Activated CD4-positive, alpha-beta memory T cell treated with anti-CD3 and anti-CD28 coated beads for 36 hours (primary cell): Measurements from ENCODE around the gene EBLN2. TPM values are rescaled to one million over a fixed set of nuclear protein-coding genes. Genes with fewer than 3 reads are reported as not detected.
"Not testable (repeated sequence)": the region's sequence is repeated elsewhere in the genome, so short reads cannot be mapped to it uniquely, and the experiment has no call there.

Experiments
- CTCF ChIA-PET: fragments of 350-600 bp; sonication (Branson Sonifier 250); formaldehyde crosslinking; loops from one replicate; lab custom pipeline; 2021; ENCODE audit warnings: antibody characterized with exemption, inconsistent platforms; lab: Charles Lee
- POLR2A ChIA-PET: fragments of 350-600 bp; sonication (Branson Sonifier 250); formaldehyde crosslinking; loops from one replicate; lab custom pipeline; 2021; ENCODE audit warnings: antibody characterized with exemption; lab: Charles Lee
- DNase-seq: peaks from one replicate; pipeline ENCODE4 v3.0.0-alpha.2; 2020
- H3K27ac Mint-ChIP-seq: one replicate; pipeline ENCODE4 v1.8.0; 2021; ENCODE audit warnings: mixed read lengths
- H3K27me3 Mint-ChIP-seq: one replicate; pipeline ENCODE4 v1.8.0; 2021; ENCODE audit warnings: mixed read lengths
- H3K36me3 Mint-ChIP-seq: one replicate; pipeline ENCODE4 v1.8.0; 2021; ENCODE audit warnings: mixed read lengths
- H3K4me1 Mint-ChIP-seq: one replicate; pipeline ENCODE4 v1.8.0; 2021; ENCODE audit warnings: low read depth, mixed read lengths
- H3K4me3 Mint-ChIP-seq: one replicate; pipeline ENCODE4 v1.8.0; 2021; ENCODE audit warnings: mild to moderate bottlenecking, mixed read lengths
- H3K9me3 Mint-ChIP-seq: one replicate; pipeline ENCODE4 v1.8.0; 2021; ENCODE audit warnings: mixed read lengths
- intact Hi-C: fragments of 100-400 bp; cut with micrococcal nuclease; formaldehyde crosslinking; loops from one replicate; pipeline ENCODE4 v1.15.1; 2023
- total RNA-seq, 2 experiments: library from RNA; stranded (reverse); gene quantifications; one replicate each; pipeline ENCODE4 v1.2.3, GENCODE V29; 2021

The EBLN2 gene
- total RNA-seq, 2 experiments from 2014 or later: 5.5 to 6.0 TPM

- H3K4me1 Mint-ChIP-seq, H3K27ac Mint-ChIP-seq, H3K9me3 Mint-ChIP-seq, intact Hi-C loops, H3K27me3 Mint-ChIP-seq, H3K4me3 Mint-ChIP-seq, DNase-seq, POLR2A ChIA-PET: not testable (repeated sequence)
- CTCF ChIA-PET: interaction anchor here (1.7 kb wide), 1 partner anchor 10 kb away, joined by 7 read pairs; no protein-coding TSS in a partner anchor
- peaks cover 37% of the 10 kb centered on the region for H3K36me3 Mint-ChIP-seq
Observed at GRCh38 chr3:73066243-73066642, 4.8 kb downstream of the EBLN2 start.

- Mint-ChIP-seq H3K9me3 (no peaks in the 10 kb centered on the region), H3K27me3 (no peaks in the 10 kb centered on the region), H3K4me1 (peaks cover 28% of the 10 kb centered on the region), H3K36me3 (peaks cover 23% of the 10 kb centered on the region), H3K4me3 (no peak overlapping the region), H3K27ac (no peak overlapping the region)
- no peak for DNase-seq
- ChIA-PET CTCF (no interaction called here), POLR2A (no interaction called here)
- intact Hi-C loops: no loop called here
Observed at GRCh38 chr3:73068419-73068818, 7.0 kb downstream of the EBLN2 start.

DNA sequence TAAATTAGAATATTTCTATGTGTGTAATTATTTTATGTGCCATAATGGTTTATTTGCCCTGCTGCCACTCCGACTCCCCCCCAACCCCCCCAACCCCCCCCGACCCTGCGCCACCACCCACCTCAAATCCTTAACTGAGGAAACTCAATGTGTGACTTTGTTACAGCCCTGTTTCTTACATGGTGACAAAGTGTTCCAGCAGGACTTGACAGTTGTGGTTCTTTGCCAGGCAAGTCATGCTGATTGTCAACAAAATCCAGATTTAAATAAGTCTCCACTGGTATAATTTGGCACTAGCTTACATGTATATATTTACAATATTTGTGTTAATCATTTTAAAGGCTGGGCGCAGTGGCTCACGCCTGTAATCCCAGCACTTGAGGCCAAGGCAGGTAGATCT lies 7.7 kb downstream of the EBLN2 start:
- ChIA-PET POLR2A (no interaction called here), CTCF (no interaction called here)
- Mint-ChIP-seq H3K36me3 (peaks cover 22% of the 10 kb centered on the region), H3K9me3 (no peaks in the 10 kb centered on the region), H3K4me1 (peaks cover 28% of the 10 kb centered on the region), H3K27me3 (no peaks in the 10 kb centered on the region), H3K27ac (no peak overlapping the region), H3K4me3 (no peak overlapping the region)
- intact Hi-C loops: no loop called here
- no peak for DNase-seq

DNA sequence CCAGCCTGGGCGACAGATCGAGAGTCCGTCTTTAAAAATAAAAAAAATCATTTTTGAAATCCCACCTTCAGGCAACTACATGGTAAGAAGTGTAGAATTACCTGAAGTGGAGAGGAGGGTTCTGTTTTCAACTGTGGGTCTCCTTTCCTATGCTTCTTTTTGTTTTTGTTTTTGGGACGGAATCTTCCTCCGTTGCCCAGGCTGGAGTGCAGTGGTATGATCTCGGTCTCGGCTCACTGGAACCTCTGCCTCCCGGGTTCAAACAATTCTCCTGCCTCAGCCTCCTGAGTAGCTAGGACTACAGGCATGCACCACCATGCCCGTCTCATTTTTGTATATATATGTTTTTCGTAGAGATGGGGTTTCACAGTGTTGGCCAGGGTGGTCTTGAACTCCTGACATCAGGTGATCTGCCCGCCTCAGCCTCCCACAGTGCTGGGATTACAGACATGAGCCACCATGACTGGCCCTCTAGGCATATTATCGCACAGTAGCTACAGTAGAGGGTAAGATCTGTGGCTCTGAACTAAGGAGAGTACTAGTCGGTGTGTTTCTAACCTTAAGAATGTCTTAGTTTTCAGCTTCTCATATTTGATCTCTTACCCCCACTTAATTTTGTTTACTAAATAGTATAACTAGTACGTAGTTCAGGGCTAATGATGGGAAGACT lies 8.5 kb downstream of the EBLN2 start:
- no peaks in the 10 kb centered on the region for H3K9me3 Mint-ChIP-seq
- no peak overlapping the region for H3K27ac Mint-ChIP-seq
- ChIA-PET CTCF (no interaction called here), POLR2A (no interaction called here)
- no peak for DNase-seq
- H3K36me3 Mint-ChIP-seq: peaks cover 15% of the 10 kb centered on the region
- H3K27me3 Mint-ChIP-seq: no peaks in the 10 kb centered on the region
- peaks cover 28% of the 10 kb centered on the region for H3K4me1 Mint-ChIP-seq
- no peak overlapping the region for H3K4me3 Mint-ChIP-seq
- intact Hi-C loops: no loop called here

- no peaks in the 10 kb centered on the region for H3K27me3 Mint-ChIP-seq
- CTCF ChIA-PET: no interaction called here
- H3K9me3 Mint-ChIP-seq: no peaks in the 10 kb centered on the region
- intact Hi-C loops: no loop called here
- DNase-seq: no peak
- H3K27ac Mint-ChIP-seq: no peak overlapping the region
- POLR2A ChIA-PET: interaction anchor here (0.8 kb wide), 1 partner anchor 74 kb away, joined by 3 read pairs; no protein-coding TSS in a partner anchor
- peaks cover 28% of the 10 kb centered on the region for H3K4me1 Mint-ChIP-seq
- H3K36me3 Mint-ChIP-seq: peaks cover 7% of the 10 kb centered on the region
- H3K4me3 Mint-ChIP-seq: no peak overlapping the region
Observed at GRCh38 chr3:73070675-73071575, 9.5 kb downstream of the EBLN2 start.

DNA sequence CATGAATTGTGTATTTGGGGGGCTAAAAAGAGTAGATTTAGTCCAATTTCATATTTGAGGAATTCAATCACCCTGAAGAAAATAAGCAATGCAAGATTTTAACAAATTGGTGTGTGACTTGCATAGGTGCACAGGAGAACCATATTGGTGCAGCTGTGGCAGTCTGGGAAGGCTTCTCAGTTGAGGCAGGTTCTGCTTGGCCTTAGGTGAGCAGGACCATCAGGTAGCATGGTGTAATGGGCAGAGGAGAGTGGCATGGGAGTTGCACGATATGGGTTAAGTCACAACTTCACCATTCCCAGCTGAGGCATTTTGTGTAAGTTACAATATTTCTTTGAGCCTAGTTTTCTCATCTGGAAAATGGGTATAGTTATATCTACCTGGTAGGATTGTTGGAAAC lies 10.5 kb downstream of the EBLN2 start:
- peaks cover 28% of the 10 kb centered on the region for H3K4me1 Mint-ChIP-seq
- ChIA-PET CTCF (interaction anchor here (2.0 kb wide), 1 partner anchor 221 kb away, joined by 6 read pairs; no protein-coding TSS in a partner anchor), POLR2A (no interaction called here)
- intact Hi-C loops: no loop called here
- DNase-seq: no peak
- no peaks in the 10 kb centered on the region for H3K9me3 Mint-ChIP-seq
- H3K36me3 Mint-ChIP-seq: peaks cover 3% of the 10 kb centered on the region
- no peak overlapping the region for H3K4me3 Mint-ChIP-seq
- H3K27ac Mint-ChIP-seq: no peak overlapping the region
- no peaks in the 10 kb centered on the region for H3K27me3 Mint-ChIP-seq

GRCh38 chr3:73072634-73073033 lies 11.2 kb downstream of the EBLN2 start:
- CTCF ChIA-PET: interaction anchor here (1.0 to 2.0 kb wide), 3 partner anchors 16 to 222 kb away, joined by 3 to 6 read pairs (median 4); no protein-coding TSS in a partner anchor

DNA sequence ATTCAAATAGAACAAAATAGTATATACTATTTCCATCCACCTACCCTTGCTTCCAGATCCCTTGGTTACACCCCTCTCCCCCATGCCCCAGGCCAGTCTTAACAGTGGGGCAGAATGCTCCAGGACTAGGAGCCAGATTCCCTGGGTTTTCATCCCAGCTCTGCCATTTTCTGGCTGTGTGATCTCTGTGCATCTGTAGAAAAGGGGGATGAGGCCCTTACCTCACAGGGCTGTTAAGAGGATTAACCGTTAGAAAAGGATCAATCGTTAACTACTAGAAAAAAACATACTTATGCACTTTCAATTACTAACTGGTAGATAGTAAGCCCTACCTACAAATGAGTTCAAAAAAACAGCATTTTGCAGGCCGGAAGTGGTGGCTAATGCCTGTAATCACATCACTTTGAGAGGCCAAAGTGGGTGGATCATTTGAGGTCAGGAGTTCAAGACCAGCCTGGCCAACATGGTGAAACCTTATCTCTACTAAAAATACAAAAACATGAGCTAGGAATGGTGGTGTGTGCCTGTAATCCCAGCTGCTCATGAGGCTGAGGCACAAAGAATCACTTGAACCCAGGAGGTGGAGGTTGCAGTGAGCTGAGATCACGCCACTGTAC lies 11.7 kb downstream of the EBLN2 start:
- CTCF ChIA-PET: interaction anchor here (1.0 to 2.0 kb wide), 3 partner anchors 16 to 222 kb away, joined by 3 to 6 read pairs (median 4); no protein-coding TSS in a partner anchor
- Mint-ChIP-seq H3K27ac (no peak overlapping the region), H3K27me3 (no peaks in the 10 kb centered on the region), H3K9me3 (no peaks in the 10 kb centered on the region), H3K36me3 (no peaks in the 10 kb centered on the region), H3K4me3 (no peak overlapping the region), H3K4me1 (peaks cover 28% of the 10 kb centered on the region)
- no peak for DNase-seq
- POLR2A ChIA-PET: no interaction called here
- intact Hi-C loops: no loop called here

More at GRCh38 chr3:73072634-73073033, 11.2 kb downstream of the EBLN2 start:
- POLR2A ChIA-PET: no interaction called here
- H3K27ac Mint-ChIP-seq: no peak overlapping the region
- H3K4me1 Mint-ChIP-seq: peaks cover 28% of the 10 kb centered on the region
- H3K36me3 Mint-ChIP-seq: peaks cover 3% of the 10 kb centered on the region
- no peaks in the 10 kb centered on the region for H3K27me3 Mint-ChIP-seq
- no peak overlapping the region for H3K4me3 Mint-ChIP-seq
- H3K9me3 Mint-ChIP-seq: no peaks in the 10 kb centered on the region
- no peak for DNase-seq
- intact Hi-C loops: no loop called here

- POLR2A ChIA-PET: no interaction called here
- Mint-ChIP-seq H3K36me3 (no peaks in the 10 kb centered on the region), H3K4me1 (peaks cover 28% of the 10 kb centered on the region), H3K27ac (no peak overlapping the region), H3K27me3 (no peaks in the 10 kb centered on the region), H3K4me3 (no peak overlapping the region), H3K9me3 (no peaks in the 10 kb centered on the region)
- intact Hi-C loops: no loop called here
- CTCF ChIA-PET: interaction anchor here (0.7 kb wide), 1 partner anchor 12 kb away, joined by 3 read pairs; no protein-coding TSS in a partner anchor
- no peak for DNase-seq
Observed at GRCh38 chr3:73074781-73075180, 13.3 kb downstream of the EBLN2 start.

DNA sequence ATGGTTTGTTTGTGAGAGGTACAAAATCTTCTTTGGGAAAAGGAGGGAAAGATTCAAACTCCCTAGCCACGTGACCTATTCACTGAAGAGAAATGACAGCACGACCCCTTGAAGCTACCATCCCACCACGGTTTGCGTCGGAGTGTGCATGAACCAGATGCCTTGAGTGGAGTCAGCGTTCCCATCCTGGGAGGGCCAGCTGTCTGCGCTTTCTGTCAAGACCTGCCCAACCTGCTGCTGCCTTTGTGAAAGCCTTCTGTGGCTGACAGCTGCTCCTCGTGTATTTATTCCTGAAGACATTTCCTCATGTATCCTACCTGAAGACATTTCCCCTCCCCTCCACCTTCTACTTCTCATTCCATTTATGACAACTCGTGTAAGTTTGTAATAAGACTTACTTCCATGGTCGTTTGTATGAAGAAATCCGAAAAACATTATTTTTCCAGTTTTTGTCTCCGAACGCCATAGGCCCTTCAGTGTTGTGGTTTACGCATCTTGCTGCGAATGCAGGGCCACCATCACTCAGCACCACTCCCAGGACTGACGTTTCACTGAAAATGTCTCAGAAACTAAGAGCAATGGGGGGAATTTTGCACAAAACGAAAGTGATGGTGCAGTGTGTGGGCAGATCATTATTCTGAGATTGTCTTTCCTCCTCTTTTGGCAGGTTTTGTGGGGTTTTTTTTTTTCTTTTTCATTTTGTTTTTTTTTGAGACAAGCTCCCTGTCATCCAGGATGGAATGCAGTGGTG lies 18.9 kb downstream of the EBLN2 start:
- peak; percentile 67 for DNase-seq
- ChIA-PET POLR2A (no interaction called here), CTCF (interaction anchor here (0.7 to 1.2 kb wide), 3 partner anchors 24 to 1205 kb away, joined by 3 read pairs; no protein-coding TSS in a partner anchor)
- Mint-ChIP-seq H3K4me3 (peak overlapping the region; percentile 18), H3K4me1 (peaks cover 11% of the 10 kb centered on the region), H3K27ac (no peak overlapping the region), H3K9me3 (no peaks in the 10 kb centered on the region), H3K27me3 (no peaks in the 10 kb centered on the region), H3K36me3 (no peaks in the 10 kb centered on the region)
- intact Hi-C loops: loop anchor here (2.0 to 10.0 kb wide), 3 partner anchors 84 to 1356 kb away; partner anchors contain the start of genes EIF4E3 and PPP4R2

DNA sequence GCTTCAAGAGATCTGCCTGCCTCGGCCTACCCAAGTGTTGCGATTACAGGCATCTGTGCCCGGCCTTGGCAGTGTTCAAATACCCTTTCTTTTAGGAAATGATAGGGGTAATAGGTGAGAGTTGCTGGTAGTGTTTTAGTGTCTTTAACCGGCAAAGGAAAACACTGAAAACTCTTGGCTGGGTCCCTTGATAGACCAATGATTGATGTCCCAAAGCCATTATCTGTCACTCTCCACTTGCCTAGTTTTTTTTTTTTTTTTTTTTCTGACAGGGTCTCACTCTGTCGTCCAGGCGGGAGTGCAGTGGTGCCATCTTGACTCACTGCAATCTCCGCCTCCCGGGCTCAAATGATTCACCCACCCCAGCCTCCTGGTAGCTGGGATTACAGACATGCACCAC lies 19.7 kb downstream of the EBLN2 start:
- no peak overlapping the region for H3K27ac Mint-ChIP-seq
- H3K27me3 Mint-ChIP-seq: no peaks in the 10 kb centered on the region
- H3K4me1 Mint-ChIP-seq: peaks cover 14% of the 10 kb centered on the region
- intact Hi-C loops: loop anchor here (2.0 to 10.0 kb wide), 3 partner anchors 84 to 1356 kb away; partner anchors contain the start of genes EIF4E3 and PPP4R2
- POLR2A ChIA-PET: no interaction called here
- DNase-seq: no peak
- no peaks in the 10 kb centered on the region for H3K9me3 Mint-ChIP-seq
- H3K4me3 Mint-ChIP-seq: no peak overlapping the region
- CTCF ChIA-PET: interaction anchor here (1.2 to 1.7 kb wide), 2 partner anchors 38 to 230 kb away, joined by 3 to 7 read pairs; no protein-coding TSS in a partner anchor
- no peaks in the 10 kb centered on the region for H3K36me3 Mint-ChIP-seq
